Measurements from ENCODE around the gene HBE1. TPM values are rescaled to one million over a fixed set of nuclear protein-coding genes. Genes with fewer than 3 reads are reported as not detected.
"Not testable (repeated sequence)": the region's sequence is repeated elsewhere in the genome, so short reads cannot be mapped to it uniquely, and the experiment has no call there.

HBE1 gene
- total RNA-seq, 1 donor from 2014 or later: not detected

- no peak for TF ChIP-seq CTCF (conservative IDR thresholded peaks at IDR 0.05; ENCODE audit: low read depth, low read length)
- DNase-seq (ENCODE audit: low read depth): no peak
- H3K4me3 ChIP-seq (ENCODE audit: low read depth, low read length): no peak overlapping the region
These were observed 2.6 kb downstream of the HBE1 start for GRCh38 chr11:5267033-5267563.

DNA sequence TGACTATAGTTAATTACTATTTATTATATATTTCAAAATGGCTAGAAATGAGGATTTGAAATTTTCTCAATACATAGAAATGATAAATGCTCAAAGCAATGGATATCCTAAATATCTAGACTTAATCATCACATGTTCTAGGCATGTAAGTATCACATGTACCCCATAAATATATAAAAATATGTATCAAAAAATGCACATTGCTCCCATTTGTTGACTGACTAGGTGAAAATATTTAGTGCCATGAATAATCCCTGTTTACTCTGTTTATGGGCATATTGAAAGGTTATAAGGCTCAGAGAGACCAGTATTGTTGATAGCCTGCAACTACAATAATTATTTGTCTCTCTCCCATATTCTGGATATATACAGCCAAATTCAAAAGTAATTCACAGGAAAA lies 3.1 kb downstream of the HBE1 start:
- TF ChIP-seq CTCF (conservative IDR thresholded peaks at IDR 0.05; ENCODE audit: low read depth, low read length): no peak
- H3K4me3 ChIP-seq (ENCODE audit: low read depth, low read length): no peak overlapping the region
- DNase-seq (ENCODE audit: low read depth): no peak

GRCh38 chr11:5265832-5266231 lies 3.9 kb downstream of the HBE1 start:
- no peak overlapping the region for H3K4me3 ChIP-seq (ENCODE audit: low read depth, low read length)
- no peak for DNase-seq (ENCODE audit: low read depth)
- TF ChIP-seq CTCF (conservative IDR thresholded peaks at IDR 0.05; ENCODE audit: low read depth, low read length): no peak

DNA sequence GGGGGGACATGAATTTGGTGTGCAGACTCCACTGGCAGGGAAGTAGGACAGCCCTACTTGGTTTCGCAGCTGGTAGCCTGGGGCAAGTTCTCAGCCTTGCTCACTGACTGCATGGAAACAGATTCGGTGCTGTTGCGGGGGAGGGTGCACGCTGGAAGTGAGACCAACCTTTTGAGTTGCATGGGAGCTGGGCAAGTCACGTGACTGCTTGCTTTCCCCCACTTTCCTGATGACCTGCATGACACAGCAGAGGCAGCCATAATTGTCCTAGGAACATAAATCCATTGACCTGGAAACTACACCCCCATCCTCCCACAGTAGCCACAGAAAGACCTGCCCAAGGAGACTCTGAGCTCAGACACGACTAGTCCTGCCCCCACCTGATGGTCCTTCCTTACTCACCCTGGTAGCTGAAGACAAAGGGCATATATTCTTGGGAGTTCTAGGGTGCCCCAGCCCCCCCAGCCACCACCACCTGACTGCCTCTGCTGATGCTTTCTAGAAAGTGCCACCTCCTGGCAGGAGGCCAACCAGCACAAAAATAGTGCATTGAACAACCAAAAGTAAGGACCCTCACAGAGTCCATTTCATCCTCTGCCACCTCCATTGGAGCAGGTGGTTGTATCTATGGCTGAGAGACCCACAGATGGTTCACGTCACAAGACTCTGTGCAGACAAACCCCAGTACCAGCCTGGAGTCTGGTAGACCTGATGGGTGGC lies 11.0 kb downstream of the HBE1 start:
- no peak for DNase-seq (ENCODE audit: low read depth)
- no peak overlapping the region for H3K4me3 ChIP-seq (ENCODE audit: low read depth, low read length)
- no peak for TF ChIP-seq CTCF (conservative IDR thresholded peaks at IDR 0.05; ENCODE audit: low read depth, low read length)

DNA sequence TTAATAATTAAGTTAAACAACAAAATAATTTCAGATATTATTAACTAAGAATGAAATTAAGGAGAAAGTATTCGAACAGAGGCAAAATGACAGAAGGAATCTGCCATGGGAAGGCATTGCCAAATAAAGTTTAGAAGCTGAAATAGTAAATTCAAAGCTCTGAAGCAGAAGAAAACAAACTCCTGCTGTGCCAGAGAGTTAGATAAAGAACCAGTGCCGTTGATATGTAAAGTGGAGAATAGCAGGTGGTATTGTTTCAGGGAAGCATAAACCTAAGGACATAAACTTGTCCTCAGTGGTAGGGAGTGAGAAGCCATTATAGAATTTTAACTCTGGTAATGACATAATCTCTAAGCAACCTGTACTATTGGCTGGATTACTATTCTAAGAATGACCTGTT lies 12.4 kb downstream of the HBE1 start:
- TF ChIP-seq CTCF (conservative IDR thresholded peaks at IDR 0.05; ENCODE audit: low read depth, low read length): no peak
- DNase-seq (ENCODE audit: low read depth): no peak
- no peak overlapping the region for H3K4me3 ChIP-seq (ENCODE audit: low read depth, low read length)

- not testable (repeated sequence) for DNase-seq (ENCODE audit: low read depth); H3K4me3 ChIP-seq (ENCODE audit: low read depth, low read length)
These were observed 14.9 kb downstream of the HBE1 start, which contains the start of gene HBG2 for GRCh38 chr11:5254646-5255413. TSS of gene HBG2 (minus strand) at chr11:5254781. CDS start at chr11:5254728, 53 bp downstream.

GRCh38 chr11:5254023-5254422 lies 15.7 kb downstream of the HBE1 start:
- not testable (repeated sequence) for DNase-seq (ENCODE audit: low read depth); H3K4me3 ChIP-seq (ENCODE audit: low read depth, low read length)

DNA sequence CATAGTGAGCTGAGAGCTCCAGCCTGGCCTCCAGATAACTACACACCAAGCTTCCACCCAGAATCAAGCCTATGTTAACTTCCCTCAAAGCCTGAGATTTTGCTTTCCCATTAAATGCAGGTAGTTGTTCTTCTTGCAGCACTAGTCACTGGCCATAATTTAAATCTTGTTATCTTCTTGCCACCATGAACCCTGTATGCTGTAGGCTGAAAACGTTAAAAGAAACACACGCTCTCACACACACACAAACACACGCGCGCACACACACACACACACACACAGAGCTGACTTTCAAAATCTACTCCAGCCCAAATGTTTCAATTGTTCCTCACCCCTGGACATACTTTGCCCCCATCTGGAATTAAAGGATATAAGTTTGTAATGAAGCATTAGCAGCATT lies 16.3 kb downstream of the HBE1 start:
- DNase-seq (ENCODE audit: low read depth); H3K4me3 ChIP-seq (ENCODE audit: low read depth, low read length): not testable (repeated sequence)

Data from epithelial cell of proximal tubule (primary cell).